Measurements from ENCODE around the gene RPE65.

RPE65 gene

DNA sequence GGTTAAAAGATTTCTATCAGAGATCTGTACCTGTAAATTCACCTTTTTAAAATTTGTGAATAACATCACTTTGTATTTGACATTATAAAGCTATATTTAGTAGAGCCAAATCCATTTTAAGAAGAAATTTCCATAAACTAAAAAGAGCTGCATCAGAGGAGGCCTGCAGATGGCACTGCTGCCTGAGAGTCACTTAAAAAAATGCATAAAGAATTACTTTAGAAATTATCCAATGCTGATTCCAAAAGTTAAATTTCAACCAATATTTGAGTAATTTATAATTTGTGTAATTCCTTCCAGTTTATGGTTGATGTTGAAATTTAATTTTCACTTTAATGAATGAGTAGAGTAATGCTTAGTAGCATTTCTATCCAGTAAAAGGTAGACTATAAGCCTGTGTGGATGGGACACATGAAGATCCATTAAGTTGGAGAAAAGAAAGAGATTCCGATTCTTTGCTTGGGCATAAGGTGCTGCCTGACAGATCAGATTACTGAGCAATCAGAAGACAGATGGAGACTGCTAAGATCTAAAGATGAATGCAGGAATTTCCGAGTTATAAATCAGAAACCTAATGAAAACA lies 20.7 kb upstream of the RPE65 start:
- TF ChIP-seq CTCF (IDR thresholded peaks at IDR 0.05; ENCODE audit: extremely low read depth, missing control alignments), result no peak
- DNase-seq (ENCODE audit: low spot score), result no peak

- no peak for TF ChIP-seq CTCF (IDR thresholded peaks at IDR 0.05; ENCODE audit: extremely low read depth, missing control alignments)
Observed at GRCh38 chr1:68464891-68465290, 15.1 kb upstream of the RPE65 start.

DNA sequence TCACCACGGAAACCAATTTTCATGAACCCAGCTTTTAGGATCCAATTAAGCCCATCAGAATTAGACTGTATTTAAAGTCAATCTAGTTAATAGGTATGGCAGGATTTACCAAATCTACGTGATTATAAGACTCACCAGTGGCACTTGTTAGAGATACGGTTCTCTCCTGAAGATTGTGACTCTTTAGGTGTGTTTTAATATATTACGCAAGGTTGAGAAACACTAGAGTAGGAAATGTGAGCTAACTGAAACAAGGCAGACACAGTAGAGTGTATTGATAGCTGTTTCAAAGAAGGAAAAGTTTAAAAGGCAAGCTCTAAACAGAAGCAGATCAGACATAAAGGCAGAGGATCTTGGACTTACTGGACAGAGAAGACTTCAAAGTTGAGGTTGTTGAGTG lies 11.2 kb upstream of the RPE65 start:
- no peak for DNase-seq (ENCODE audit: low spot score)
- TF ChIP-seq CTCF (IDR thresholded peaks at IDR 0.05; ENCODE audit: extremely low read depth, missing control alignments), result no peak

More at GRCh38 chr1:68464891-68465290, 15.1 kb upstream of the RPE65 start:
- DNase-seq (ENCODE audit: low spot score), result no peak

DNA sequence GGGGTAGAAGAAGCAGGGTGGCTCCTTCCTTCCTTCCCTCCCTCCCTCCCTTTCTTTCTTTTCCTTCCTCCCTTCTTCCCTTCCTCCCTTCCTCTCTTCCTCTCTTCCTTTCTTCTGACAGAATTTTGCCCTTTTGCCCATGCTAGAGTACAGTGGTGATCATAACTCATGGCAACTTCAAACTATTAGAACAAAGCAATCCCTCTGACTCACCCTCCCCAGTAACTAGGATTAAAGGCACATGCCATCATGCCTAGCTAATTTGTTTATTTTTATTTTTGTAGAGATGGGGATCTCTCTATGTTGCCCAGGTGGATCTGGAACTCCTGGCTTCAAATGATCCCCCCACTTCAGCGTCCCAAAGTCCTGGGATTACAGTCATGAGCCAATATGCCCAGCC lies 10.0 kb upstream of the RPE65 start:
- TF ChIP-seq CTCF (IDR thresholded peaks at IDR 0.05; ENCODE audit: extremely low read depth, missing control alignments), result no peak
- DNase-seq (ENCODE audit: low spot score), result no peak

- no peak for TF ChIP-seq CTCF (IDR thresholded peaks at IDR 0.05; ENCODE audit: extremely low read depth, missing control alignments)
Observed at GRCh38 chr1:68459091-68459490, 9.3 kb upstream of the RPE65 start.

DNA sequence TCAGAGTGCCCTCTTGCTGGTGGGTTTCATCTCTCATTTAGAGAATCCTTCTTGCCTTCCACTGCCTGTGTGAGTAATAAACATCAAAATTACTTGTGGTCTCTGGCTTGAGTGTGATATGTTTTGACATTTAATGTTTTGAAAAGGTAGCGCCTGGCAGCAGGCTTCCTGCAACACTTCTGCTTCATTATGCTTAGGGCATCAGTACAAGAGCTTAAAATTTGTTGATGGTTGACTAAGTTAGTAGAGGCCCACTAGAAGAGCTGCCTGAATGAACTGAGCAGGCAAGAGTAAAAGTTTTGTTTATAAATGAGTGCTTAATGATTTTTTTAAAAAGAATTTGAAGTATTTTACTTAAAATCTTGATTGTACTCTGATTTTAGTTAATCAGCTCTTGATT lies 6.4 kb upstream of the RPE65 start:
- no peak for DNase-seq (ENCODE audit: low spot score)
- TF ChIP-seq CTCF (IDR thresholded peaks at IDR 0.05; ENCODE audit: extremely low read depth, missing control alignments), result no peak

More at GRCh38 chr1:68459091-68459490, 9.3 kb upstream of the RPE65 start:
- no peak for DNase-seq (ENCODE audit: low spot score)

GRCh38 chr1:68454534-68454933 lies 4.8 kb upstream of the RPE65 start:
- DNase-seq (ENCODE audit: low spot score), result no peak
- no peak for TF ChIP-seq CTCF (IDR thresholded peaks at IDR 0.05; ENCODE audit: extremely low read depth, missing control alignments)

Data from GM20000 (cell line).